B cell (primary cell): Measurements from ENCODE around the gene CLDN2.

ENCODE experiments used
- CTCF ChIP-seq: fragments of 200-600 bp; IDR thresholded peaks from one replicate; pipeline ENCODE4 v1.8.0; 2022; ENCODE audit warnings: antibody characterized with exemption, mild to moderate bottlenecking
- EZH2 ChIP-seq: IDR thresholded peaks from 2 replicates; pipeline ENCODE4 v1.6.1; 2012; ENCODE audit warnings: borderline replicate concordance, low read depth, mild to moderate bottlenecking, moderate library complexity, low read length; ENCODE audit not compliant: insufficient read depth, poor library complexity, severe bottlenecking

- TF ChIP-seq CTCF = no peak
- no peak for TF ChIP-seq EZH2
Measured at GRCh38 chrX:106954041-106954440, 33.8 kb downstream of the CLDN2 start.
